ENCODE data around the gene NYAP1.

DNA sequence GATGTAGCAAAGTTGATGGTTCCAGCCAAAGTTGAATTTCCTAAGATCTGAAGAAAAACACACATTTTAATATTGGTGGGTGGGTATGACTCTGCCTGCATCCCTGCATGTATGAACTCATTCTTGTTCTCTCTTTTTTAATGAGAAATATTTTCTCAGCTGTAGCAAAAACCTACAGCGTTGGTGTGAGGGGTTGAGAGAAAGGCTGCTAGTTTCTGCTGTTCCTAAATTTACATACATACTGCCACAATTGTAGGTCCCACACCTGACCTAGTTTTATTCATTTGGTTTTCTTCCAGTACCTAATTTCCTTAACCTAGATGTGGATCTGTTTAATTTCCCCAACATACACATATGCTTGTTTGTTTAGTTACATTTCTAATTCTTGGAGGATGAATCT lies 59.9 kb downstream of the NYAP1 start:
- TF ChIP-seq CTCF (IDR thresholded peaks at IDR 0.05), result no peak
- TF ChIP-seq POLR2A (IDR thresholded peaks at IDR 0.05), result no peak

Measured in sigmoid colon (tissue), 3 donors.